ENCODE data around the gene STYXL1. TPM values are rescaled to one million over a fixed set of nuclear protein-coding genes. Genes with fewer than 3 reads are reported as not detected.
"Not testable (repeated sequence)": the region's sequence is repeated elsewhere in the genome, so short reads cannot be mapped to it uniquely, and the experiment has no call there.

STYXL1 gene
- total RNA-seq, 2 donors from 2014 or later, result 29.8 to 94.5 TPM

GRCh38 chr7:76023002-76023401 is 24.8 kb downstream of the STYXL1 start:
- no peak for DNase-seq (ENCODE audit: low spot score)
- Histone ChIP-seq H3K27me3 (replicated peaks; ENCODE audit: insufficient read depth) (no peaks in the 10 kb centered on the region), H3K9me3 (no peaks in the 10 kb centered on the region), H3K4me3 (no peak overlapping the region), H3K4me1 (replicated peaks) (no peaks in the 10 kb centered on the region), H3K27ac (no peak overlapping the region), H3K36me3 (no peaks in the 10 kb centered on the region)
- no peak for TF ChIP-seq POLR2AphosphoS5 (IDR thresholded peaks at IDR 0.05)
- no peak for TF ChIP-seq POLR2A (IDR thresholded peaks at IDR 0.05)
- TF ChIP-seq CTCF (IDR thresholded peaks at IDR 0.05), result no peak
- 53% methylated on average over 4 of the region's 4 CpGs for WGBS
- intact Hi-C loops (cut with DNase I), result no loop called here

- TF ChIP-seq POLR2AphosphoS5 (IDR thresholded peaks at IDR 0.05), result no peak
- TF ChIP-seq CTCF (IDR thresholded peaks at IDR 0.05), result no peak
- TF ChIP-seq POLR2A (IDR thresholded peaks at IDR 0.05), result no peak
- Histone ChIP-seq H3K4me1 (replicated peaks) (no peaks in the 10 kb centered on the region), H3K4me3 (no peak overlapping the region), H3K36me3 (no peaks in the 10 kb centered on the region), H3K9me3 (no peaks in the 10 kb centered on the region), H3K27me3 (replicated peaks; ENCODE audit: insufficient read depth) (no peaks in the 10 kb centered on the region), H3K27ac (no peak overlapping the region)
- 97% methylated on average over 7 of the region's 7 CpGs for WGBS
- DNase-seq (ENCODE audit: low spot score), result no peak
- intact Hi-C loops (cut with DNase I), result no loop called here
These were observed 25.6 kb downstream of the STYXL1 start for GRCh38 chr7:76022026-76022780.

DNA sequence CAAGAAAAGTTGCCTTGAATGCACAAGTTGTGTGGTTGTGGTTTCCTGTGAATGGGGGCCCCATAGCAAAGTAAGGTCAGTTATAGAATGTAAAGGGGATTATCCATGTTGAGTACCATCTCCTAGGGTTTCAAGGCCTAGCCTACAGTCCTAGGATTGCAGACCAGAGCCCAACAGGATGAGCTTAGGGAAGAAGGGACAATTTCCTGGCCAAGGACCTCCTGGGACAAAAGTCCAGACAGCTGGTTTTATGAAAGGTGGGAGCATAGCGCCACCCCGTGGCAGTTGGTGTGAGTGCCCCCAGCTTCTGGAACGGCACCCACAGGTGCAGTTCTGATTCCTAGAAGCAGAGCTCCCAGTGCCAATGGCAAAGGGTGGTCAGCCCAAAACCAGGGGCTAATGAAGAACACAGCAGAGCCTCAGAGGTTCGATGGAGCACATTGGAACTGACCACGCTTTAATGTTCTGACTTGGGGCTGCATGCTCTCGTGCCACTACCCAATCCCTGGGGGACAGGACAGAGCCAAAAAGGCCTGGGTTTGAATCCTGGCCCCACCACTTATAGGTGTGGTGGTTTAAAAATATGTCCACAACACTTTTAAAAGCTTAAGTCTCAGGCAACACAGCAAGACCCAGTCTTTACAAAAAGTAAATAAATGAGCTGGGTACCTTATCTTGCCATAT is 27.6 kb downstream of the STYXL1 start:
- TF ChIP-seq CTCF (IDR thresholded peaks at IDR 0.05), result peak; percentile 43 to 93 (median 91)
- peak; percentile 56 for TF ChIP-seq POLR2AphosphoS5 (IDR thresholded peaks at IDR 0.05)
- no peak for TF ChIP-seq POLR2A (IDR thresholded peaks at IDR 0.05)
- no peaks in the 10 kb centered on the region for H3K4me1 ChIP-seq (replicated peaks)
- WGBS, result 38% methylated on average over 6 of the region's 6 CpGs
- no peaks in the 10 kb centered on the region for H3K27me3 ChIP-seq (replicated peaks; ENCODE audit: insufficient read depth)
- intact Hi-C loops (cut with DNase I), result loop anchor here (1.0 kb wide), 1 partner anchor 154 kb away; no protein-coding TSS in a partner anchor
- H3K36me3 ChIP-seq, result no peaks in the 10 kb centered on the region
- H3K27ac ChIP-seq, result no peak overlapping the region
- H3K9me3 ChIP-seq, result no peaks in the 10 kb centered on the region
- DNase-seq (ENCODE audit: low spot score), result peak; percentile 62
- H3K4me3 ChIP-seq, result no peak overlapping the region

DNA sequence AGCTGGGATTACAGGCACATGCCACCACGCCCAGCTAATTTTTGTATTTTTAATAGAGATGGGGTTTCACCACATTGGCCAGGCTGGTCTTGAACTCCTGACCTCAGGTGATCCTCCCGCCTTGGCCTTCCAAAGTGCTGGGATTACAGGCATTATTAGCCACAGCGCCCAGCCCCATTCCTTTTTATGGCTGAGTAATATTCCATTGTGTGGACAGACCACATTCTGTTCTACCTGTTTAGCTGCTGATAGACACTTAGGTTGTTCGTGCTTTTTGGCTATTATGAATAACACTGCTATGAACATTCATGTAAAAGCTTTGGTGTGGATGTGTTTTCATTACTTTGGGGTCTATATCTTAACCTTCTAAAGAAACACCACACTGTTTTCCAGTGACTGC is 29.3 kb downstream of the STYXL1 start:
- H3K36me3 ChIP-seq; H3K4me1 ChIP-seq (replicated peaks); H3K27me3 ChIP-seq (replicated peaks; ENCODE audit: insufficient read depth); H3K9me3 ChIP-seq; H3K27ac ChIP-seq; intact Hi-C loops (cut with DNase I); DNase-seq (ENCODE audit: low spot score); H3K4me3 ChIP-seq: not testable (repeated sequence)
- WGBS, result 94% methylated on average over 4 of the region's 4 CpGs

DNA sequence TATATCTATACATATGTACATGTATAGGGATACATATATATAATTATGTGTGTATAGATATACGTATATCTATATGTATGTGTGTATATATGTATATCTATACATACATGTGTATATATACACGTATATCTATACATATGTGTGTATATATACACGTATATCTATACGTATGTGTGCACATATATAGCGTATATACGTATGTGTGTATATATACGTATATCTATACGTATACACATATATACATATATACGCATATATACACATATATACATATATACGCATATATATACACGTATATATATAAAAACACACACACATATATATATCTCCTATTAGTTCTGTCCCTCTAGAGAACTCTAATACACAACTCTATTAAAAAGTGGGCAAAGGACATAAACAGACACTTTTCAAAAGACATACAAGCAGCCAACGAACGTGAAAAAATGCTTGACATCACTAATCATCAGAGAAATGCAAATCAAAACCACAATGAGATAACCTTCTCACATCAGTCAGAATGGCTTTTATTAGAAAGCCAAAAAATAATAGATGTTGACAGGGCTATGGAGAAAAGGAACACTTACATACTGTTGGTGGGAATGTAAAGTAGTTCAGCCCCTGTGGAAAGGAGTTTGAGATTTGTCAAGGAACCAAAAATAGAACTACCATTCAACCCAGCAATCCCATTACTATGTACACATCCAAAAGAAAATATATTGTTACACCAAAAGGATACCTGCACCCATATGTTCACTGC is 31.4 kb downstream of the STYXL1 start:
- Histone ChIP-seq H3K36me3 (no peaks in the 10 kb centered on the region), H3K27ac (no peak overlapping the region), H3K4me1 (replicated peaks) (no peaks in the 10 kb centered on the region), H3K4me3 (no peak overlapping the region), H3K9me3 (no peaks in the 10 kb centered on the region), H3K27me3 (replicated peaks; ENCODE audit: insufficient read depth) (no peaks in the 10 kb centered on the region)
- no peak for TF ChIP-seq CTCF (IDR thresholded peaks at IDR 0.05)
- no peak for TF ChIP-seq POLR2A (IDR thresholded peaks at IDR 0.05)
- no peak for TF ChIP-seq POLR2AphosphoS5 (IDR thresholded peaks at IDR 0.05)
- DNase-seq (ENCODE audit: low spot score), result no peak
- intact Hi-C loops (cut with DNase I), result no loop called here
- 92% methylated on average over 13 of the region's 13 CpGs for WGBS

Data from prostate gland (tissue), 2 donors.